Breast epithelium (tissue), 4 donors: ENCODE measurements around the gene EFNA4. TPM values are rescaled to one million over a fixed set of nuclear protein-coding genes. Genes with fewer than 3 reads are reported as not detected.
A peak's percentile ranks its signal among the peaks of the same experiment; 100 is the strongest.

Source experiments
- DNase-seq, 2 donors: peaks; one replicate each; pipeline ENCODE4 v3.0.0-alpha.2; 2019; ENCODE audit warnings: low spot score in 2 of 2
- H3K27ac ChIP-seq, 2 donors: fragments of 200-600 bp; sonication (generic) in 1 of 2; one replicate each; pipeline ENCODE4 v1.5.1; 2016 to 2019; ENCODE audit warnings: mild to moderate bottlenecking in 1 of 2
- H3K27me3 ChIP-seq, 2 donors: fragments of 200-600 bp; sonication (generic) in 1 of 2; one replicate each; pipeline versions ENCODE4 v1.5.1 to v1.6.0; 2017 to 2019; ENCODE audit warnings: control low read depth in 1 of 2, mild to moderate bottlenecking in 1 of 2
- H3K36me3 ChIP-seq: fragments of 200-600 bp; one replicate; pipeline ENCODE4 v1.5.1; 2019
- H3K4me1 ChIP-seq, 2 donors: fragments of 200-600 bp; sonication (generic); one replicate each; pipeline ENCODE4 v1.5.1; 2016 to 2019; ENCODE audit warnings: control low read depth in 1 of 2
- H3K4me3 ChIP-seq, 3 donors: fragments of 200-600 bp; sonication (generic); 1 replicate in 2 of 3; 2 replicates in 1 of 3; pipeline ENCODE4 v1.5.1; 2016 to 2019; ENCODE audit warnings: mild to moderate bottlenecking in 3 of 3, moderate library complexity in 2 of 3
- H3K9me3 ChIP-seq, 2 donors: fragments of 200-600 bp; sonication (generic) in 1 of 2; one replicate each; pipeline ENCODE4 v1.5.1; 2016 to 2019; ENCODE audit warnings: control low read depth in 1 of 2
- CTCF ChIP-seq, 3 donors: fragments of 450-650 bp; IDR thresholded peaks; one replicate each; pipeline ENCODE4 v1.5.1; 2016 to 2017; ENCODE audit warnings: antibody characterized with exemption in 3 of 3, mild to moderate bottlenecking in 3 of 3, moderate library complexity in 3 of 3
- POLR2A ChIP-seq: fragments of 450-650 bp; IDR thresholded peaks from one replicate; pipeline ENCODE4 v1.6.1; 2016; ENCODE audit warnings: antibody characterized with exemption, mild to moderate bottlenecking, moderate library complexity
- POLR2AphosphoS5 ChIP-seq, 3 donors: sonication (generic); formaldehyde crosslinking; IDR thresholded peaks; one replicate each; pipeline ENCODE4 v1.6.1; 2017; ENCODE audit warnings: antibody characterized with exemption in 3 of 3
- intact Hi-C: fragments of 100-400 bp; cut with DNase I; formaldehyde crosslinking; loops from one replicate; pipeline ENCODE4 v1.15.1; 2023; ENCODE audit warnings: low total_unique reads
- total RNA-seq, 3 donors: library from RNA; depleted of rRNA; stranded (reverse); fragments of >200 nt; gene quantifications; one replicate each; pipeline ENCODE4 v1.1.0, GENCODE V29; 2016

EFNA4 gene
- total RNA-seq, 3 donors from 2014 or later, result 4.8 to 26.6 (median 23.9) TPM

GRCh38 chr1:155017041-155017945, 46.2 kb upstream of the EFNA4 start:
- intact Hi-C loops, result loop anchor here (5.0 kb wide), 1 partner anchor 35 kb away; the partner anchor contains the start of gene ADAM15
- no peaks in the 10 kb centered on the region for H3K9me3 ChIP-seq

GRCh38 chr1:155017946-155018316, 45.6 kb upstream of the EFNA4 start:
- Histone ChIP-seq H3K4me3 (peak overlapping the region; percentile 44 to 59 (median 47)), H3K9me3 (no peaks in the 10 kb centered on the region), H3K27ac (peak overlapping the region; percentile 91 to 92), H3K27me3 (no peaks in the 10 kb centered on the region), H3K36me3 (no peaks in the 10 kb centered on the region), H3K4me1 (peaks cover 3 to 9% of the 10 kb centered on the region in 2 donors)
- DNase-seq, result no peak
- TF ChIP-seq POLR2A, result no peak
- intact Hi-C loops, result loop anchor here (5.0 kb wide), 1 partner anchor 34 kb away; the partner anchor contains the start of gene ADAM15

More at GRCh38 chr1:155017041-155017945, 46.2 kb upstream of the EFNA4 start:
- Histone ChIP-seq H3K4me3 (peak overlapping the region; percentile 44 to 59 (median 47)), H3K27me3 (no peaks in the 10 kb centered on the region), H3K27ac (peak overlapping the region; percentile 91 to 92), H3K4me1 (peaks cover 0 to 11% of the 10 kb centered on the region in 2 donors), H3K36me3 (no peaks in the 10 kb centered on the region)
- peak; percentile 82 to 97 (median 95) for TF ChIP-seq POLR2AphosphoS5 (IDR thresholded peaks at IDR 0.05)
- TF ChIP-seq POLR2A, result no peak
- peak; percentile 96 to 100 (median 99) for TF ChIP-seq CTCF (IDR thresholded peaks at IDR 0.05)
- peak; percentile 95 to 97 for DNase-seq

- TF ChIP-seq POLR2AphosphoS5 (IDR thresholded peaks at IDR 0.05) (no peak), POLR2A (no peak), CTCF (IDR thresholded peaks at IDR 0.05) (no peak)
- H3K4me1 ChIP-seq, result peaks cover 3 to 9% of the 10 kb centered on the region in 2 donors
- intact Hi-C loops, result loop anchor here (5.0 kb wide), 1 partner anchor 34 kb away; the partner anchor contains the start of gene ADAM15
- peak overlapping the region; percentile 91 to 92 for H3K27ac ChIP-seq
- H3K4me3 ChIP-seq, result no peak overlapping the region
- H3K9me3 ChIP-seq, result no peaks in the 10 kb centered on the region
- H3K36me3 ChIP-seq, result no peaks in the 10 kb centered on the region
- H3K27me3 ChIP-seq, result no peaks in the 10 kb centered on the region
- DNase-seq, result no peak
Observed at GRCh38 chr1:155018617-155019348, 44.8 kb upstream of the EFNA4 start.

- intact Hi-C loops, result loop anchor here (5.0 kb wide), 1 partner anchor 33 kb away; the partner anchor contains the start of gene ADAM15
- H3K4me1 ChIP-seq, result peaks cover 3 to 9% of the 10 kb centered on the region in 2 donors
- H3K36me3 ChIP-seq, result no peaks in the 10 kb centered on the region
- peak overlapping the region; percentile 1 to 92 for H3K27ac ChIP-seq
- TF ChIP-seq POLR2A (no peak), POLR2AphosphoS5 (IDR thresholded peaks at IDR 0.05) (no peak), CTCF (IDR thresholded peaks at IDR 0.05) (no peak)
- DNase-seq, result no peak
- H3K27me3 ChIP-seq, result no peaks in the 10 kb centered on the region
- no peak overlapping the region for H3K4me3 ChIP-seq
- no peaks in the 10 kb centered on the region for H3K9me3 ChIP-seq
Observed at GRCh38 chr1:155019377-155020245, 43.9 kb upstream of the EFNA4 start.
